Lower leg skin (tissue), 4 donors: ENCODE measurements around the gene SLC25A23. TPM values are rescaled to one million over a fixed set of nuclear protein-coding genes. Genes with fewer than 3 reads are reported as not detected.

Source experiments
- DNase-seq, 2 donors: peaks; one replicate each; pipeline ENCODE4 v3.0.0-alpha.2; 2019; ENCODE audit warnings: low spot score in 2 of 2
- H3K4me3 ChIP-seq: fragments of 200-600 bp; sonication (generic); 2 replicates; pipeline ENCODE4 v1.5.1; 2017; ENCODE audit warnings: mild to moderate bottlenecking, low read depth; ENCODE audit not compliant: poor library complexity, severe bottlenecking
- CTCF ChIP-seq, 3 donors: fragments of 450-650 bp; IDR thresholded peaks; one replicate each; pipeline ENCODE4 v1.5.1; 2016; ENCODE audit warnings: antibody characterized with exemption in 3 of 3, mild to moderate bottlenecking in 3 of 3, moderate library complexity in 2 of 3
- POLR2A ChIP-seq, 2 donors: fragments of 450-650 bp; IDR thresholded peaks; one replicate each; pipeline ENCODE4 v1.6.1; 2016 to 2017; ENCODE audit warnings: antibody characterized with exemption in 2 of 2, mild to moderate bottlenecking in 1 of 2, moderate library complexity in 1 of 2
- WGBS, 2 donors: methylation state at CpG; one replicate each; pipeline ENCODE4 v1.1.5; 2018; 5-methylcytosine and 5-hydroxymethylcytosine counted together
- intact Hi-C: fragments of 100-400 bp; cut with DNase I; formaldehyde crosslinking; loops from one replicate; pipeline ENCODE4 v1.15.0; 2023; ENCODE audit warnings: low total_unique reads
- microRNA-seq, 2 donors: library from miRNA; unstranded; fragments of <30 nt; microRNA quantifications; one replicate each; pipeline ENCODE4, GENCODE V29; 2016; ENCODE audit warnings: borderline replicate concordance in 2 of 2, borderline number of aligned reads in 1 of 2
- total RNA-seq, 4 donors: library from RNA; depleted of rRNA; stranded (reverse); fragments of >200 nt; gene quantifications; one replicate each; pipeline ENCODE4 v1.1.0, GENCODE V29; 2016

Gene SLC25A23
- total RNA-seq, 4 donors from 2014 or later, result 60.9 to 102 (median 76.0) TPM

- 22 to 27% methylated on average over 14 of the region's 14 CpGs for WGBS, 2 donors
- DNase-seq, result no peak
- no peak for TF ChIP-seq POLR2A (IDR thresholded peaks at IDR 0.05)
- TF ChIP-seq CTCF (IDR thresholded peaks at IDR 0.05), result no peak
- intact Hi-C loops, result no loop called here
- peak overlapping the region; percentile 41 for H3K4me3 ChIP-seq
Measured at GRCh38 chr19:6393983-6394412, 65.6 kb downstream of the SLC25A23 start.

GRCh38 chr19:6393074-6393982 is 66.3 kb downstream of the SLC25A23 start, which contains the start of gene GTF2F1:
TSS of gene GTF2F1 (minus strand) at chr19:6393164. CDS start at chr19:6392995, 169 bp downstream.
- 0 to 1% methylated on average over 48 to 54 of the region's 69 CpGs for WGBS, 2 donors
- peak; percentile 85 to 98 for DNase-seq
- peak within 1 kb of the TSS; percentile 41 for H3K4me3 ChIP-seq
- intact Hi-C loops, result no loop called here
- TF ChIP-seq CTCF (IDR thresholded peaks at IDR 0.05) (no peak), POLR2A (IDR thresholded peaks at IDR 0.05) (no peak)

GRCh38 chr19:6392221-6393073 is 67.1 kb downstream of the SLC25A23 start:
- TF ChIP-seq CTCF (IDR thresholded peaks at IDR 0.05) (no peak), POLR2A (IDR thresholded peaks at IDR 0.05) (no peak)
- no peak for DNase-seq
- intact Hi-C loops, result no loop called here
- peak overlapping the region; percentile 41 for H3K4me3 ChIP-seq
- WGBS, 2 donors, result 7 to 9% methylated on average over 21 to 30 of the region's 30 CpGs

Small RNAs within 50 kb of the gene (microRNA-seq; reads per million reads assigned to microRNA genes)
- 1.7 to 3.4 reads per million in 2 donors for gene MIR3940
- gene MIR6790, result 0 reads per million in 2 donors

Other genes with a start within 250 kb of the SLC25A23 start
- gene MLLT1, start 179.8 kb downstream of the SLC25A23 start, total RNA-seq, result 10 to 100 TPM; 16.9 to 25.8 (median 24.3) TPM
- gene ACER1, start 126.2 kb downstream of the SLC25A23 start, total RNA-seq, result 100 to 1,000 TPM in 1 of 4 donors, 10 to 100 TPM in 3; 56.9 to 135 (median 86.2) TPM
- 10 to 100 TPM; 55.1 to 84.8 (median 74.1) TPM for gene CLPP, start 98.3 kb downstream of the SLC25A23 start, total RNA-seq
- 10 to 100 TPM; 54.5 to 91.1 (median 77.4) TPM for gene ALKBH7, start 87.0 kb downstream of the SLC25A23 start, total RNA-seq
- under 1 TPM; 0.47 to 0.68 (median 0.62) TPM for gene PSPN, start 83.9 kb downstream of the SLC25A23 start, total RNA-seq
- gene GTF2F1, start 66.6 kb downstream of the SLC25A23 start, total RNA-seq, result 10 to 100 TPM; 33.2 to 59.5 (median 43.1) TPM
- 100 to 1,000 TPM; 116 to 143 (median 131) TPM for gene KHSRP, start 35.0 kb downstream of the SLC25A23 start, total RNA-seq
- gene SLC25A41, start 26.0 kb downstream of the SLC25A23 start, total RNA-seq, result under 1 TPM in 1 of 4 donors, not detected in 3; 0.21 TPM
- 100 to 1,000 TPM in 1 of 4 donors, 10 to 100 TPM in 3; 75.7 to 124 (median 88.7) TPM for gene CRB3, start 4.5 kb upstream of the SLC25A23 start, total RNA-seq
- gene DENND1C, start 22.0 kb upstream of the SLC25A23 start, total RNA-seq, result 1 to 10 TPM in 2 of 4 donors, under 1 TPM in 2; 0.61 to 1.9 (median 1.2) TPM
- gene TUBB4A, start 42.5 kb upstream of the SLC25A23 start, total RNA-seq, result 10 to 100 TPM in 1 of 4 donors, 1 to 10 TPM in 2, under 1 TPM in 1; 0.99 to 17.0 (median 4.8) TPM
- 1 to 10 TPM; 1.2 to 1.7 (median 1.5) TPM for gene TNFSF9, start 71.2 kb upstream of the SLC25A23 start, total RNA-seq
- not detected for gene CD70, start 131.4 kb upstream of the SLC25A23 start, total RNA-seq
- under 1 TPM in 2 of 4 donors, not detected in 2; 0.03 to 0.08 TPM for gene TNFSF14, start 210.4 kb upstream of the SLC25A23 start, total RNA-seq